ENCODE measurements around the gene LTA4H. TPM values are rescaled to one million over a fixed set of nuclear protein-coding genes. Genes with fewer than 3 reads are reported as not detected.

Gene LTA4H
- total and polyA plus RNA-seq, 2 of the 4 experiments (the other 2 are of a cell fraction), result 41.0 to 43.3 TPM

DNA sequence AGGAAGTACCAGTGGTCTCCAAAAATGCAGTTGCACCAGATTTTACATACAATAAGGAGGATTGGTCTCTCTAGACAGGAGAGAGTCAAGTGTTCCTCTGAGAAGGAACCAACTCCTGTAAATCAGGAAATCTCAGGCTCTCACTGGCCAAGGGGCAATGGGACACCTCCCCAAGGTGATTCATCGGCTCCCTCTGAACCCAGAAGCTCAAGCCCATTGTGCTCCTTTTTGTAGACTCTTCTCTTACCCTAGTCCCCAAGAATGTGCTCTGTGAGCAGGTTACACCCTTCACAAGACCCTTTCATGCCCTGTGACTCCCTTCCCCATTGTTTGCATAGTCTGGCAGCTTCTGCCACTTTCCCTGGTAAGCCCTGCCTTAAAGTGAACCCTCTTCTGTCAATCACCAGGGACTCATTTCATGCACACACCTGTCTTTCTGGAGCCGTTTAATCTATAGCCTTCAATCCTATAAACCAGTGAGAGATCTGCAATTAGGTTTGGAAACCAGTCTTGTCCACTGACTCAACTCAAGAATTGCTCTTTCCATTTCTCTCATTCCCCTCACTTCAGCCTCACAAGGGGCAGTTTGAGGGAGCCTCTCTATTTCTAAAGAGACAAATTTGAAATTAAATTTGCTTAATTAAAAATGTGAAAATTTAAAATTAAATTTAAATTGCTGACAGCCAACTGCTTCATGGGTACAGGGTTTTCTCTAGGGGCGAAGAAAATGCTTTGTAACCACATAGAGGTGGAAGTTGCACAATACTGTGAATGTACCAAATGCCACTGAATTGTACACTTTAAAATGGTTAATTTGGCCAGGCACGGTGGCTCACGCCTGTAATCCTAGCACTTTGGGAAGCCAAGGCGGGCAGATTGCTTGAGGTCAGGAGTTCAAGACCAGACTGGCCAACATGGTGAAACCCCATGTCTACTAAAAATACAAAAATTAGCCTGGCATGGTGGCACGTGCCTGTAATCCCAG is 38.3 kb upstream of the LTA4H start:
- Histone ChIP-seq H3K9ac (ENCODE audit: low read depth, low read length) (no peak overlapping the region), H4K91ac (ENCODE audit: insufficient read depth, low read depth, low read length) (no peak overlapping the region), H3K4me1 (ENCODE audit: control insufficient read depth, insufficient read depth, low read length) (no peaks in the 10 kb centered on the region), H3K9me3 (ENCODE audit: control insufficient read depth, insufficient read depth, low read length) (peaks cover 2% of the 10 kb centered on the region; the same call in 1 of the 2 replicates), H3K23ac (ENCODE audit: low read depth, low read length) (no peak overlapping the region), H3K36me3 (ENCODE audit: control insufficient read depth, insufficient read depth, low read length) (no peaks in the 10 kb centered on the region), H3K27ac (ENCODE audit: insufficient read depth, low read length) (no peak overlapping the region), H3K4ac (ENCODE audit: low read depth, low read length) (no peak overlapping the region), H2BK5ac (ENCODE audit: low read depth, low read length, poor library complexity, severe bottlenecking) (no peak overlapping the region), H3K4me3 (ENCODE audit: insufficient read depth, low read depth, low read length) (no peak overlapping the region), H4K5ac (ENCODE audit: low read depth, low read length) (no peak overlapping the region), H3K79me1 (ENCODE audit: low read depth in 1 of 2, low read length in 2 of 2) (no peaks in the 10 kb centered on the region), H3K18ac (ENCODE audit: low read depth, low read length) (no peak overlapping the region), H3K9me1 (ENCODE audit: insufficient read depth, low read length) (peaks cover 3% of the 10 kb centered on the region; the same call in 1 of the 2 replicates), H2AK9ac (replicated peaks; ENCODE audit: low read depth, low read length, poor library complexity) (no peak overlapping the region), H2BK15ac (ENCODE audit: low read depth, low read length) (no peak overlapping the region), H2BK120ac (ENCODE audit: low read depth, low read length) (no peak overlapping the region), H3K14ac (replicated peaks; ENCODE audit: low read depth, low read length) (no peak overlapping the region), H3K56ac (ENCODE audit: extremely low read depth, insufficient read depth, low read length) (no peak overlapping the region), H3K27me3 (ENCODE audit: control insufficient read depth, insufficient read depth, low read length) (peaks cover 14% of the 10 kb centered on the region), H2AFZ (replicated peaks; ENCODE audit: low read length, poor library complexity) (no peak overlapping the region), H2AK5ac (ENCODE audit: low read depth, low read length) (no peak overlapping the region), H3K4me2 (ENCODE audit: low read depth, low read length) (no peak overlapping the region), H2BK20ac (ENCODE audit: low read depth, low read length) (no peak overlapping the region), H4K20me1 (ENCODE audit: insufficient read depth, low read length) (no peaks in the 10 kb centered on the region), H4K8ac (ENCODE audit: low read depth in 2 of 2, low read length in 2 of 2) (no peak overlapping the region)
- dilution Hi-C loops (cut with HindIII; ENCODE audit: low sequenced_read_pairs, unreplicated experiment) (no loop called here), in situ Hi-C loops (cut with MboI; ENCODE audit: low sequenced_read_pairs) (no loop called here), intact Hi-C loops (cut with micrococcal nuclease) (no loop called here)
- no TSS peak for BruUV-seq (replicated peaks)
- POLR2A ChIA-PET (ENCODE audit: unreplicated experiment), result no interaction called here
- CTCF ChIA-PET, result interaction anchor here (0.6 kb wide), 1 partner anchor 97 kb away, joined by 3 read pairs; no protein-coding TSS in a partner anchor
- TF ChIP-seq CEBPB (IDR thresholded peaks at IDR 0.05; ENCODE audit: low read depth, low read length), result peak; percentile 63; the same call in 1 of the 2 replicates
- TF ChIP-seq, protein P1, sequence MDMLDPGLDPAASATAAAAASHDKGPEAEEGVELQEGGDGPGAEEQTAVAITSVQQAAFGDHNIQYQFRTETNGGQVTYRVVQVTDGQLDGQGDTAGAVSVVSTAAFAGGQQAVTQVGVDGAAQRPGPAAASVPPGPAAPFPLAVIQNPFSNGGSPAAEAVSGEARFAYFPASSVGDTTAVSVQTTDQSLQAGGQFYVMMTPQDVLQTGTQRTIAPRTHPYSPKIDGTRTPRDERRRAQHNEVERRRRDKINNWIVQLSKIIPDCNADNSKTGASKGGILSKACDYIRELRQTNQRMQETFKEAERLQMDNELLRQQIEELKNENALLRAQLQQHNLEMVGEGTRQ (IDR thresholded peaks at IDR 0.05; ENCODE audit: low read depth, low read length), result no peak
- ATAC-seq (ENCODE audit: low read depth), result no peak
- DNase-seq, result no peak
- 94% methylated on average over 3 of the region's 7 CpGs; no CpG with 5 or more reads in 1 of the 2 experiments for WGBS, 2 experiments (ENCODE audit: extremely low coverage in 2 of 2, insufficient read length in 1 of 2)

Measured in IMR-90 (cell line).